GM21381 (cell line): ENCODE data around the gene DEF6.
A peak's percentile ranks its signal among the peaks of the same experiment; 100 is the strongest.

Experiments used
- ATAC-seq: cut with Tn5 transposase; IDR thresholded peaks from one replicate; pipeline ENCODE4 v1.9.1; 2021; ENCODE audit warnings: mild to moderate bottlenecking, moderate library complexity; ENCODE audit not compliant: unreplicated experiment

Gene DEF6

GRCh38 chr6:35342258-35343091, 44.9 kb downstream of the DEF6 start, which contains the start of gene PPARD:
Gene PPARD (plus strand): TSS chr6:35342558. CDS start chr6:35411088, 68,530 bp downstream.
- peak; percentile 97 for ATAC-seq

- peak; percentile 4 for ATAC-seq
These were observed 45.6 kb downstream of the DEF6 start for GRCh38 chr6:35343092-35343834.

- ATAC-seq = no peak
These were observed 46.4 kb downstream of the DEF6 start for GRCh38 chr6:35343835-35344550.

DNA sequence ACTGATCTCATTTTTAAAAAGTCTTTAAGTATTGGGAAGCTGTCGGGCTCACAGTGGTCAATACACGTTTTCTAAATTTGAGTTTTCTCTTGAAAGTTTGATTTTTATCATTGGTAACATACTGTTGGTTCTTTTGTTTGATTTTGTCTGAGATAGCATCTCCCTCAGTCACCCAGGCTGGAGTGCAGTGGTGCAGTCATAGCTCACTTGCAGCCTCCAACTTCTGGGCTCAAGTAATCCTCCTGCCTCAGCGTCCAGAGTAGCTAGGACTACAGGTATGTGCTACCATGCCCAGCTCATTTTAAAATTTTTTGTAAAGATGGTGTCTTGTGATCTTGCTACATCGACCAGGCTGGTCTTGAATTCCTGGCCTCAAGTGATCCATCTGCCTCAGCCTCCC, 53.8 kb downstream of the DEF6 start:
- no peak for ATAC-seq

DNA sequence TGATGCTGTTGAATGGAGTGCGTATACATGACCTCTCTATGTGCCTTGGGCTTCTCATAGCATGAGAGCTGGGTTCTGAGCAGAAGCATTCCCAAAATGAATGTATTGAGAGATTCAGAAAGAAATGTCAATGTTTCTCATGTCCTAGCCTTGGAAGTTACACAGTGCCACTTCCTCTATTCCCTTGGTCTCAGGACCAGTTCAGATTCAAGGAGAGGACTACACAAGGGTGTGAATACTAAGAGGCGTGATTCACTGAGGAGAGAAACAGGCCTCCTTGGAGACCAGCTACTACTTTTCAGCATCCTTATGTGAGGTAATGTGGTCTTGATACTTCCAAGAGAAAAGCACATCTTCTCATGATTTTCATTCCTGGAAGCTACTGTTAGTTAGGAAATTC, 55.1 kb downstream of the DEF6 start:
- no peak for ATAC-seq

DNA sequence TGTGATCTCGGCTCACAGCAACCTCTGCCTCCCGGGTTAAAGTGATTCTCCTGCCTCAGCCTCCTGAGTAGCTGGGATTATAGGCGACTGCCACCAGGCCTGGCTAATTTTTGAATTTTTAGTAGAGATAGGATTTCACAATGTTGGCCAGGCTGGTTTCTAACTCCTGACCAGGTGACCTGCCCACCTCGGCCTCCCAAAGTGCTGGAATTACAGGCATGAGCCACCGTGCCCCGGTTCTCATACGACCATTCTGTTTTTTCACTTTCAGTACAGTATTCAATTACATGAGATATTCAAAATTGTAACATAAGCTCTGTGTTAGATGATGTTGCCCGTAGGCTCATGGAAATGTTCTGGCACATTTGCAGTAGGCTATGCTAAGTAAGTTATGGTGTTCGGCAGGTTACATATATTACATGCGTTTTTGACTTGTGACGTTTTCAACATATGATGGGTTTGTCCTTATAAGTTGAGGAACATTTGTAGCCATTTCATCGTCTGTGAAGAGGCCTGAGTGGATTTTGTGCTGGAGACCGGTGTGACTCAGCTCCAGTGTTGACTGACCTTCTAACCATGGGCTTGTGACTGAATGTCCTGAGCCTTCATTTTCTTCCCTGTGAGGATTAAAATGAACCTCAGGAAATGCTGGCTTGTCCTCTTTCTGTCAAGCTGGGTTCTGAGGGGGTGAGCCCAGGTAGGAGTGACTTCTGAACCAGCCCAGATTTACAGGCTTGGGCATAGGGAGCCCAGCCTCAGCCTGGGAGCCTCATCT, 56.9 kb downstream of the DEF6 start:
- no peak for ATAC-seq

GRCh38 chr6:35356391-35356790, 58.8 kb downstream of the DEF6 start:
- no peak for ATAC-seq

DNA sequence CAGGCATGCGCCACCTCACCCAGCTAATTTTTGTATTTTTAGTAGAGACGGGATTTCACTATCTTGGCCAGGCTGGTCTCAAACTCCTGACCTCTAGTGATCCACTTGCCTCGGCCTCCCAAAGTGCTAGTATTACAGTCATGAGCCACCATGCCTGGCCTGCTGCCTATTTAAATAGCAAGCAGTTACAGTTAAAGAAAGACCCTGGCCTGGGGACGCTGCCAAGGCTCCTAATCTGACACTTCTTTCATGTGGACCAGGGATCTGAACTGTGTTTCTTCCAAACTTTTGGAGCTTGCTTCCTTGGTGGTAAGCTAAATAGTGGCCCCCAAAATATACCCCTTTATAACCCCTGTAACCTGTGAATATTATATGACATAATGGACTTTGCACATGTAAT, 60.1 kb downstream of the DEF6 start:
- ATAC-seq = no peak

DNA sequence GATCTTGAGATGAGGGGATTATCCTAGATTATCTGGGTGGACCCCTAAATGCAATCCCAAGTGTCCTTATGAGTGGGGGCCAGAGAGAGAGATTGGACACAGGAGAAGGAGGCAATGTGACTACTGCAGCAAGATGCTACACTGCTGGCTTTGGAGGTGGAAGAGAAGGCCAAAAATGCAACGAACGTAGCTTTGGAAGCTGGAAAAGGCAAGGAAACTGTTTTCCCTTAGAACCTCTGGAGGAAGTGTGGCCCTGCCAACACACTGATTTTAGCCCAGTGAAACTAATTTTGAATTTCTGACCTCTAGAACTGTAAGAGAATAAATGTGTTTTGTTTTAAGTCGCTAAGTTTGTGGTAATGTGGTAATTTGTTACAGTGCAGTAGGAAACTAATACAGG, 60.5 kb downstream of the DEF6 start:
- ATAC-seq = no peak

- no peak for ATAC-seq
These were observed 61.7 kb downstream of the DEF6 start for GRCh38 chr6:35359346-35359743.

DNA sequence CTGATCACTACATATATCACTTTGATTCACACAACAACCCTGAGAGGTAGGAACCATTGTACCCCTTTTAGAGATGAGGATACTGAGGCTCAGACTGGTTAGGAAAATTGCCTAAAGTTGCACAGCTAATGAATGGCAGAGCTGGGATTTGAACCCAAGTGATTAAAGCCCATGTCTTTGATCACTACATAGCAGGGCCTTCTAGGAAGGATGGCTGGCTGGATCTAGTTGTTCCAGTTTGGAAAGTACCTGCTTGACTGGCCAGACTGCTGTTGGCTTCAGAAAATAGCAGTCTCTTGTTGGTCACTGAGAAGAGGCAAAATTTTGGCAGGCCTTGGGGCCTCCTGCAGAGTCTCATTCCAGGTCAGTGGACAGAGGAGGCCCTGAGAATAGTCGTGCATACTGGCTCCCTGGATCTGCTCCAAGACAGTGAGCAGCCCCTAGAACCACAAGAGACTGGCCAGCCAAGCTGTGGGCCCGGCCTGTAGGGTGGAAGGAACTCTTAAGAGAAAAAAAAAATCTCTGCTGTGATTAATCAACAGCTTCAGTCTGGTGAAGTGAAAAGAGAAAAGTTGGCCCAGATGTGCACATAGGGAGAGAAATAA, 62.2 kb downstream of the DEF6 start:
- no peak for ATAC-seq

DNA sequence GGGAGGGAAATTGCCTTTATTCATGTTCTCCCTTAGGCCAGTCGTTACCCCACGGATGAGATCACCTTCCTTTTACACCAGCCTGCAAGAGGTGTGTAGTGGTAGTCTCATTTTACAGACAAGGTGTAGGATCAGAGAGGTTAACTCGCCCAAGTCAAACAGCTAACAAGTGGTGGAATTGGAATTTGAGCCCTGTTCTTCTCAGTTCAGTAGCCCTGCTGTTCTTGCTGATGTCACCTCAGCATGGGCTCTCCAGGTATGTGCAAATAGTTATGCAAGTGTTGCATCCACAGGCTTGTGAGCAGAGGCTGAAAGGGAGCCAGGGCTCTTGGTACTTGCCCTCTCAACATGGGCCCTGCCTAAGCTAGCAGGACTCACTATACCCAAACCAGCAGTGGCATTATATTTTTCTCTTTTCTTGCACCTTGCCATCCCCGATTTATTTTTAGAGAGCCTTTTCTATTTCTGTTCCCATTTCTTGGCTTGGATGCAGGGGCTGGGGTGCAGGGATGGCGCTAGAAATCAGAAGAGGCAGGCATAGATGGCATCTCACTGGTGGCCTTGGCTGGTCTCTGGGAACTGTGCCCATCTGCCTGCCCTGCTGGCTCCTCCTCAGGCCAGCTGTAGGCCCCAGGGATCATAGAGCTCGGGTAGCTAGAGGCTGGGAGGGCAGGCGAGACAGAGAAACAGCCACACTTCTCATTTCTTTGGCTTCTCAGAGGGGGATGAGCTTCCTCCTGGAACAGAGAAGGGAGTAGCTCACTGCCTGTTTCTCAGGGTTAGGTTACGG, 62.9 kb downstream of the DEF6 start:
- ATAC-seq = no peak

DNA sequence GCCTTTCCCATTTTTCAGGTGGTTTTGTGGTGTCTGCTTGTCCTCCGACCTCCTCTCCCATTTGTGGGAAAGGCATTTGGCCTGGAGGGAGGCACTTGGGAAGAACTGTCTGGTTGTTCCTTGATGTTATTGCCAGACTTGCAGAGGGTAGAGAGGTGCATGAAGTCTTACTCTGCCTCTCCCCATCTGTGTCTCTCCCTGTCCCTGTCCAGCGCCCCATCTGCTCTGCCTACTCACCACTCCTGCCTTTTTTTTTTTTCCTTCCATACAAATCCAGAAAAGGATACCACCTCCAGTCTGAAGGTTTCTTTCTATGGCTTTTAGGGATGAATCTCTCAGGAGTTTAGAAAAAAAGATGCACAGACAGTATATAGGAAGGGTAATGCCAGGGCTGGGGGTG, 64.6 kb downstream of the DEF6 start:
- no peak for ATAC-seq

DNA sequence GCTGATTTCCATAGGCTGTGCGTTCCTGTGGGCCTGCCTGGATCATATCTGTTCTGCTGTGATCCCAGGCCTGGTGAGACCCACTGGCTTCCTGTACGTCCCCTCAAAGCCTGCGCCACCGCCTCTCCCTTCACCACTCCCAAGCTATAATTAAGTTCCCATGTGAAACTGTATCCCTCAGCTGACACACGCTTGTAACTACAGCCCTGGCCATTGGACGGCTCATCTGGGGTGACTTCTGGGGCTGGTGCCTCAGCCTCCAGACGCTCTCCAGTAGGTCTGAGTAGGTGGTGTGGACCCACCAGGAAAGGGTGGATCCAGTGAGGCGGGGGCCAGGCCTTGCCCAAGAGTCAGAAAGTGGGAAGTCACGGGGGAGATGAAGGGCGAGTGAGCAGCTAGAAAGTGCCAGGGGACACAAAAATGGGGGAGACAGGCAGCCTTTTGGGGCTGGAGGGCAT, 65.7 kb downstream of the DEF6 start:
- ATAC-seq = no peak

GRCh38 chr6:35365594-35366203, 68.1 kb downstream of the DEF6 start:
- ATAC-seq = no peak

- no peak for ATAC-seq
These were observed 68.6 kb downstream of the DEF6 start for GRCh38 chr6:35366204-35366596.

DNA sequence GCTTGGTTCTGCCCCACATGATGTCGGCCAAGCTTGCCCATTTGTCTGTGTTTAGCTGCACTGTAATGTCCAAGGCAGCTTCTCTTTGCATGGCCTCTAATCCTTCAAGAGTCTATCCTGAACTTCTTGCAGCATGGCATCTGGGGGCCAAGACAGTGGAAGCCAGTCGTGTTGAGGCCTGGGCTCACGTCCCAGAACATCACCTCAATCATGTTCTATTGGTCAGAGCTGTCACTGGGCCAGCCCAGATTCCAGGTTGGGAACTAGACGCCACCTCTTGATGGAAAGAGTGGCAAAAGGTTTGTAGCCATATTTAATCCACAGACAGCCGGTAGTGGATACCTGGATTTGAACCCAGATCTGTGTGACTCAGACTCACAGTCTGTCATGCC, 70.0 kb downstream of the DEF6 start:
- ATAC-seq = no peak

DNA sequence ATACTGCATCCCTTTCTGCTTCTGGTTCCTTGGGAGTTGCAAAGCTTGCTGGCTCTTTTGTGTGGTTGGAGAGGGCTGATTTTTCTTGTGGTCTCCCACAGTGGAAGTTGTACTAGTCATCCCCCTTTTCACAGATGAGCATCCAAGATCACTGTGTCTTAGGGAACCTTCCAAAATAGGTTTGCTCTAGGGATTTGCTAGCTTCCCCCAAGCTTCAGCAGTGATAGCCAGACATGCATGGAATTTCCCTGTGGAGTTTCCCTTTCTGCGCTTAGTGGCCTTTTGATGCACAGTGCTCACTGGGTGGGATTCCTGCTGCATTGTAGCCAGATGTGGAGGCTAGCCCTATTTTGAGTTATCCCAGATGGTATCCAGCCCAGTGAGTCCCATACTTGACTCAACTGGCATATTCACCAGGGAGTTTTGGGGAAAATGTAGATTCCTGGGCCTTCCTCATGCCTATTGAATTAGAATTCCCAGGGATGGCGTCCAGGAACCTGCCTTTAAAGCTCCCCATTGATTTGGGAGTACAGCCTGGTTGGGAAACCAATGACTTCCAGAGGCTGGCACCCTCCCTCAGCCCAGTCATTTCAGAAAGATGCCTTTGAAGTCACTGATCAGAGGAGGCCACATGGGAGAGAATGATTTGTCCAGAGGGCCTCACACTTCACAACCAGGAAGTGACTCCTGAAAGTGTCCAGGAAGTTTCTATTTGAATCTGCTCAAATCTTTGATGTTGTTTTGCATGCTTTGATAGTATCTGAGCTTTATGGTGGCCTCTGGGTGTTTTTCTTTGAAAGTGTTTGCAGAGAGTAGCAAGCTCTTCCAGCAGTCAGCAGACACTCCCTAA, 70.6 kb downstream of the DEF6 start:
- no peak for ATAC-seq
